IMR-90 (cell line): ENCODE measurements around the gene PAPPA. TPM values are rescaled to one million over a fixed set of nuclear protein-coding genes. Genes with fewer than 3 reads are reported as not detected.

ENCODE experiments used
- ATAC-seq: fragments of 200-7000 bp; cut with Tn5 transposase; 2 replicates; pipeline ENCODE4 v1.9.1; 2020; ENCODE audit warnings: low read depth, mild to moderate bottlenecking, moderate library complexity
- BruUV-seq: library from RNA; stranded (reverse); fragments of 400-500 nt; replicated peaks from 2 replicates; lab custom pipeline; 2021; lab: Mats Ljungman, UMichigan
- CTCF ChIA-PET: fragments of 300-600 bp; formaldehyde crosslinking; extraction: SDS; loops from one replicate; lab custom pipeline; 2021; ENCODE audit warnings: antibody characterized with exemption; lab: Yijun Ruan, JAX
- POLR2A ChIA-PET: fragments of 300-600 bp; sonication (Branson Sonifier 250); formaldehyde crosslinking; loops from one replicate; lab custom pipeline; 2022; ENCODE audit warnings: antibody characterized with exemption; ENCODE audit not compliant: unreplicated experiment; lab: Charles Lee
- DNase-seq: peaks from one replicate; pipeline ENCODE4 v3.0.0; 2013
- H2AFZ ChIP-seq: replicated peaks from 2 replicates; pipeline ENCODE3; 2013; ENCODE audit warnings: low read length, mild to moderate bottlenecking; ENCODE audit not compliant: poor library complexity
- H2AK5ac ChIP-seq: 2 replicates; pipeline ENCODE4 v1.6.1; 2013; ENCODE audit warnings: low read depth, low read length, inconsistent platforms
- H2AK9ac ChIP-seq: replicated peaks from 2 replicates; pipeline ENCODE3; 2013; ENCODE audit warnings: mild to moderate bottlenecking, low read depth, low read length, moderate library complexity; ENCODE audit not compliant: poor library complexity
- H2BK120ac ChIP-seq: 2 replicates; pipeline ENCODE4 v1.6.1; 2013; ENCODE audit warnings: low read depth, low read length, inconsistent platforms
- H2BK15ac ChIP-seq: 3 replicates; pipeline ENCODE4 v1.6.1; 2013; ENCODE audit warnings: low read depth, low read length, inconsistent platforms
- H2BK20ac ChIP-seq: 2 replicates; pipeline ENCODE4 v1.6.1; 2013; ENCODE audit warnings: low read depth, mild to moderate bottlenecking, inconsistent platforms, low read length, moderate library complexity
- H2BK5ac ChIP-seq: 2 replicates; pipeline ENCODE4 v1.6.1; 2013; ENCODE audit warnings: mild to moderate bottlenecking, low read depth, low read length, inconsistent platforms; ENCODE audit not compliant: poor library complexity, severe bottlenecking
- H3K14ac ChIP-seq: replicated peaks from 2 replicates; pipeline ENCODE4 v1.6.1; 2013; ENCODE audit warnings: low read depth, low read length, inconsistent platforms
- H3K18ac ChIP-seq: 2 replicates; pipeline ENCODE4 v1.6.1; 2013; ENCODE audit warnings: low read depth, low read length, control low read depth
- H3K23ac ChIP-seq: 2 replicates; pipeline ENCODE4 v1.6.1; 2013; ENCODE audit warnings: low read depth, low read length, inconsistent platforms
- H3K27ac ChIP-seq: 2 replicates; pipeline ENCODE4 v1.5.1; 2013; ENCODE audit warnings: mild to moderate bottlenecking, control low read depth, low read length; ENCODE audit not compliant: insufficient read depth
- H3K27me3 ChIP-seq: 2 replicates; pipeline ENCODE4 v1.6.1; 2013; ENCODE audit warnings: low read length; ENCODE audit not compliant: control insufficient read depth, insufficient read depth
- H3K36me3 ChIP-seq: 2 replicates; pipeline ENCODE4 v1.6.1; 2013; ENCODE audit warnings: low read length, mixed read lengths; ENCODE audit not compliant: control insufficient read depth, insufficient read depth
- H3K4ac ChIP-seq: 2 replicates; pipeline ENCODE4 v1.6.1; 2013; ENCODE audit warnings: low read depth, low read length, inconsistent platforms
- H3K4me1 ChIP-seq: 2 replicates; pipeline ENCODE4 v1.6.1; 2013; ENCODE audit warnings: low read length, mixed read lengths; ENCODE audit not compliant: control insufficient read depth, insufficient read depth
- H3K4me2 ChIP-seq: 2 replicates; pipeline ENCODE4 v1.6.1; 2013; ENCODE audit warnings: low read depth, mild to moderate bottlenecking, control low read depth, low read length, moderate library complexity
- H3K4me3 ChIP-seq: 2 replicates; pipeline ENCODE4 v1.5.1; 2013; ENCODE audit warnings: low read depth, mild to moderate bottlenecking, control low read depth, low read length, moderate library complexity; ENCODE audit not compliant: insufficient read depth
- H3K56ac ChIP-seq: 2 replicates; pipeline ENCODE4 v1.6.1; 2013; ENCODE audit warnings: low read length, inconsistent platforms; ENCODE audit not compliant: insufficient read depth; ENCODE audit errors: extremely low read depth
- H3K79me1 ChIP-seq, 2 experiments: 2 replicates each; pipeline ENCODE4 v1.6.1; 2013; ENCODE audit warnings: low read length in 2 of 2, inconsistent platforms in 1 of 2, low read depth in 1 of 2
- H3K9ac ChIP-seq: 2 replicates; pipeline ENCODE4 v1.6.1; 2013; ENCODE audit warnings: low read depth, low read length, control low read depth
- H3K9me1 ChIP-seq: 2 replicates; pipeline ENCODE4 v1.6.1; 2013; ENCODE audit warnings: low read length, inconsistent platforms; ENCODE audit not compliant: insufficient read depth
- H3K9me3 ChIP-seq: 2 replicates; pipeline ENCODE4 v1.6.1; 2013; ENCODE audit warnings: low read length; ENCODE audit not compliant: control insufficient read depth, insufficient read depth
- H4K20me1 ChIP-seq: 2 replicates; pipeline ENCODE4 v1.6.1; 2013; ENCODE audit warnings: low read length, inconsistent platforms; ENCODE audit not compliant: insufficient read depth
- H4K5ac ChIP-seq: 2 replicates; pipeline ENCODE4 v1.6.1; 2013; ENCODE audit warnings: mild to moderate bottlenecking, low read depth, low read length, control low read depth
- H4K8ac ChIP-seq, 2 experiments: 2 replicates each; pipeline ENCODE4 v1.6.1; 2013; ENCODE audit warnings: low read depth in 2 of 2, low read length in 2 of 2, control low read depth in 1 of 2, inconsistent platforms in 1 of 2
- H4K91ac ChIP-seq: 2 replicates; pipeline ENCODE4 v1.6.1; 2013; ENCODE audit warnings: low read depth, low read length, inconsistent platforms; ENCODE audit not compliant: insufficient read depth
- BHLHE40 ChIP-seq: fragments of 150-350 bp; IDR thresholded peaks from 2 replicates; pipeline ENCODE4 v1.6.1; 2016; ENCODE audit warnings: mild to moderate bottlenecking, low read depth, low read length
- CEBPB ChIP-seq: IDR thresholded peaks from 2 replicates; pipeline ENCODE4 v1.6.1; 2012; ENCODE audit warnings: low read depth, low read length, improper control_type of control experiment
- CTCF ChIP-seq: conservative IDR thresholded peaks from 2 replicates; pipeline ENCODE4 v1.5.1; 2012; ENCODE audit warnings: mild to moderate bottlenecking, low read depth, low read length, improper control_type of control experiment
- ELK1 ChIP-seq: fragments of 150-350 bp; IDR thresholded peaks from 2 replicates; pipeline ENCODE4 v1.6.1; 2016; ENCODE audit warnings: low read depth, mild to moderate bottlenecking, low read length, moderate library complexity, borderline replicate concordance
- FOS ChIP-seq: fragments of 150-350 bp; IDR thresholded peaks from 2 replicates; pipeline ENCODE4 v1.6.1; 2016; ENCODE audit warnings: low read depth, low read length
- MAZ ChIP-seq: IDR thresholded peaks from 2 replicates; pipeline ENCODE4 v1.6.1; 2012; ENCODE audit warnings: low read depth, mild to moderate bottlenecking, low read length, improper control_type of control experiment, moderate library complexity, borderline replicate concordance
- NFE2L2 ChIP-seq: fragments of 150-350 bp; IDR thresholded peaks from 2 replicates; pipeline ENCODE4 v1.6.1; 2016; ENCODE audit warnings: low read depth, mild to moderate bottlenecking, low read length
- RAD21 ChIP-seq: IDR thresholded peaks from 2 replicates; pipeline ENCODE4 v1.6.1; 2012; ENCODE audit warnings: low read length, improper control_type of control experiment
- SMC3 ChIP-seq: fragments of 150-350 bp; IDR thresholded peaks from 2 replicates; pipeline ENCODE4 v1.6.1; 2016; ENCODE audit warnings: low read depth, mild to moderate bottlenecking, antibody characterized with exemption, low read length, moderate library complexity
- WGBS, 2 experiments: methylation state at CpG; one replicate each; pipeline versions ENCODE4 v1.1.5 to v1.1.7; 2013; ENCODE audit warnings: missing lambda C conversion rate in 2 of 2; ENCODE audit not compliant: insufficient read length in 1 of 2; ENCODE audit errors: extremely low coverage in 2 of 2; 5-methylcytosine and 5-hydroxymethylcytosine counted together
- dilution Hi-C: fragments of 300-500 bp; cut with HindIII; formaldehyde crosslinking; loops from one replicate; pipeline ENCODE4 v1.14.3; 2018; ENCODE audit warnings: low sequenced_read_pairs; ENCODE audit not compliant: unreplicated experiment
- in situ Hi-C: fragments of 300-500 bp; cut with MboI; formaldehyde crosslinking; loops from 3 replicates; pipeline ENCODE4 v1.14.3; 2019; ENCODE audit warnings: low sequenced_read_pairs, inconsistent platforms, mixed read lengths
- intact Hi-C: fragments of 100-400 bp; cut with micrococcal nuclease; formaldehyde crosslinking; loops from 2 replicates; pipeline ENCODE4 v1.10.0; 2022
- polyA plus RNA-seq, 3 experiments: library from polyadenylated mRNA; depleted of rRNA; stranded (reverse); fragments of >200 nt; gene quantifications; 2 replicates each; pipeline ENCODE4 v1.2.3, GENCODE V29; 2012; ENCODE audit warnings: low replicate concordance in 1 of 3
- total RNA-seq: library from RNA; depleted of rRNA; stranded (reverse); fragments of >200 nt; gene quantifications from 2 replicates; pipeline ENCODE4 v1.2.3, GENCODE V29; 2012
- TF ChIP-seq, protein P1 (sequence below): fragments of 150-350 bp; IDR thresholded peaks from 2 replicates; pipeline ENCODE4 v1.6.1; 2017; ENCODE audit warnings: mild to moderate bottlenecking, antibody characterized with exemption, low read length, low read depth

Gene PAPPA
- total and polyA plus RNA-seq, 2 of the 4 experiments (the other 2 are of a cell fraction) = 8.3 to 12.4 TPM

- Histone ChIP-seq H2BK20ac (no peak overlapping the region), H3K23ac (0 out of 2 replicates have a peak overlapping the region, but pooled peaks have one; percentile 34), H3K18ac (no peak overlapping the region), H3K9ac (no peak overlapping the region), H3K4me3 (no peak overlapping the region), H3K4me1 (no peaks in the 10 kb centered on the region), H3K4me2 (no peak overlapping the region), H3K14ac (no peak overlapping the region), H2BK120ac (peak overlapping the region; percentile 11; the same call in 1 of the 2 replicates), H2AK5ac (no peak overlapping the region), H4K20me1 (peaks cover 10% of the 10 kb centered on the region; the same call in 1 of the 2 replicates), H4K8ac (no peak overlapping the region), H3K56ac (no peak overlapping the region), H3K4ac (0 out of 2 replicates have a peak overlapping the region, but pooled peaks have one; percentile 18), H3K27me3 (no peaks in the 10 kb centered on the region), H4K91ac (no peak overlapping the region), H2BK5ac (no peak overlapping the region), H4K5ac (no peak overlapping the region), H3K36me3 (peaks cover 46% of the 10 kb centered on the region), H3K9me1 (peaks cover 10% of the 10 kb centered on the region), H2AFZ (no peak overlapping the region), H2BK15ac (no peak overlapping the region), H3K9me3 (no peaks in the 10 kb centered on the region), H2AK9ac (no peak overlapping the region), H3K27ac (no peak overlapping the region), H3K79me1 (0 out of 4 replicates have a peak, but pooled peaks cover 0 to 4% of the 10 kb centered on the region in 2 experiments)
- BruUV-seq = no TSS peak
- no peak for TF ChIP-seq RAD21
- TF ChIP-seq, protein P1, sequence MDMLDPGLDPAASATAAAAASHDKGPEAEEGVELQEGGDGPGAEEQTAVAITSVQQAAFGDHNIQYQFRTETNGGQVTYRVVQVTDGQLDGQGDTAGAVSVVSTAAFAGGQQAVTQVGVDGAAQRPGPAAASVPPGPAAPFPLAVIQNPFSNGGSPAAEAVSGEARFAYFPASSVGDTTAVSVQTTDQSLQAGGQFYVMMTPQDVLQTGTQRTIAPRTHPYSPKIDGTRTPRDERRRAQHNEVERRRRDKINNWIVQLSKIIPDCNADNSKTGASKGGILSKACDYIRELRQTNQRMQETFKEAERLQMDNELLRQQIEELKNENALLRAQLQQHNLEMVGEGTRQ = no peak
- no peak for TF ChIP-seq CEBPB
- TF ChIP-seq BHLHE40 = no peak
- TF ChIP-seq SMC3 = no peak
- no peak for TF ChIP-seq CTCF
- no peak for TF ChIP-seq MAZ
- no peak for TF ChIP-seq ELK1
- no peak for TF ChIP-seq NFE2L2
- TF ChIP-seq FOS = no peak
- DNase-seq = peak; percentile 27
- peak; percentile 23 for ATAC-seq
- POLR2A ChIA-PET = no interaction called here
- no CpG with 5 or more reads among the region's 1 CpG for WGBS, 2 experiments
- dilution Hi-C loops = no loop called here
- intact Hi-C loops = no loop called here
- in situ Hi-C loops = no loop called here
- CTCF ChIA-PET = no interaction called here
Observed at GRCh38 chr9:116280529-116280928, 126.9 kb downstream of the PAPPA start.
